GM20431 (cell line): Measurements from ENCODE around the gene NCOA1.

Source experiments
- in situ Hi-C: fragments of 300-500 bp; cut with MseI, MboI; formaldehyde crosslinking; loops from one replicate; pipeline ENCODE4 v1.15.0; 2020; ENCODE audit warnings: low sequenced_read_pairs; ENCODE audit not compliant: unreplicated experiment

NCOA1 gene

GRCh38 chr2:24813691-24814137 is 322.7 kb downstream of the NCOA1 start:
- in situ Hi-C loops, result no loop called here

DNA sequence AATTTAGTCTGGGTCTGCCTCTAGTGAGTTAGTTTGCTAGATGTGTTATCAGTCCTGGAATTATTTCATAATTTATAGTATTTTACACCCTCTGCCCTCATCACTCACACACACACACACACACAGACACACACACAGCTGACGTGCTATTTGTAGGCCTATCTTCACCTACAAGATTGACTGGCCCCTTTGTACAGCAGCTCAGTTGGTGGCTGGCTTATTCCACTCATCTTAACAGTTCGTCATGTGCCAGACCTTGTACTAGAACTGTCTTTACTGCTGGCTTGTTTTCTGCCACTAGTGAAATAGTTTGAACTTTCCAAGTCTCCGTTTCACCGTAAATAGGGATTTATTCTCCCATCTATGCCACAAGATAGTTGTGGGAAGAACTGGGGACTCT is 323.5 kb downstream of the NCOA1 start:
- in situ Hi-C loops, result no loop called here

DNA sequence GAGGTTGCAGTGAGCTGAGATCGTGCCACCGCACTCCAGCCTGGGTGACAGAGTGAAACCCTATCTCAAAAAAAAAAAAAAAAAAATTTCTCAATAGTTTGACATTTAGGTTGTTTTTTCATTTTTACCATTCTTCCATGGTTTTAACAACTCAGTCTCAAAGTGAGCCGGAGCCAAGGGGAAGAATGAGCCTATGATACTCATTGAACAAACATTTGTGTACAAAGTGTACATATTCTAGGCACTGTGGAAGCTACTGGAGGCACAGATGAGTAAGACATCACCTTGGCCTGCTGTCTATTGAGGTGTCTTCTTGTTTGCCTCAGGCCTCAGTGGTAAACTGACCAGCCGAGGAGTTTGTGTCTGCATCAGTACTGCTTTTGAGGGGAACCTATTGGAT is 324.1 kb downstream of the NCOA1 start:
- in situ Hi-C loops, result no loop called here

GRCh38 chr2:24816404-24816803 is 325.4 kb downstream of the NCOA1 start:
- in situ Hi-C loops, result no loop called here

GRCh38 chr2:24816884-24817283 is 325.8 kb downstream of the NCOA1 start:
- in situ Hi-C loops, result no loop called here

DNA sequence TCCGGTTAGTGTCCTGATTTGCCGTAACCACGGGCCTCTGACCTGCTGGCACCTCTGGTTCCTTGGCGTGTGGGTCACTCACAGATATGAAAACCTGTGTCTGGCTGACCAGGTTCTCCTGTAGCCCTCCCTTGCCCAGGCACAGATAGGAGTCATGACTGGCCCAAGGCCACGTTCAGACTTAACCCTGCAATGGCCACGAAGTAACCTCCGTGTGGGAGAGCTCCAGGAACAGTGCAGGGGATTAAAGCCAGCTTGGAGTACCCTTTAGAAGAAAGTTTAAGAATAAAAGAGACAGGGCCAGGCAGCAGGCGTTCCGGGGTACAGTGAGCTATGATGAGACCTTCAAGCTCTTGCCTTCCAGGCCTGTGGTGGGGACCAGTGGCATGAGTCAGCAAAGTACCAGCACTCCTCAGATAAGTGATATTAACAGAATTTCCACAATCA is 327.7 kb downstream of the NCOA1 start:
- in situ Hi-C loops, result no loop called here

DNA sequence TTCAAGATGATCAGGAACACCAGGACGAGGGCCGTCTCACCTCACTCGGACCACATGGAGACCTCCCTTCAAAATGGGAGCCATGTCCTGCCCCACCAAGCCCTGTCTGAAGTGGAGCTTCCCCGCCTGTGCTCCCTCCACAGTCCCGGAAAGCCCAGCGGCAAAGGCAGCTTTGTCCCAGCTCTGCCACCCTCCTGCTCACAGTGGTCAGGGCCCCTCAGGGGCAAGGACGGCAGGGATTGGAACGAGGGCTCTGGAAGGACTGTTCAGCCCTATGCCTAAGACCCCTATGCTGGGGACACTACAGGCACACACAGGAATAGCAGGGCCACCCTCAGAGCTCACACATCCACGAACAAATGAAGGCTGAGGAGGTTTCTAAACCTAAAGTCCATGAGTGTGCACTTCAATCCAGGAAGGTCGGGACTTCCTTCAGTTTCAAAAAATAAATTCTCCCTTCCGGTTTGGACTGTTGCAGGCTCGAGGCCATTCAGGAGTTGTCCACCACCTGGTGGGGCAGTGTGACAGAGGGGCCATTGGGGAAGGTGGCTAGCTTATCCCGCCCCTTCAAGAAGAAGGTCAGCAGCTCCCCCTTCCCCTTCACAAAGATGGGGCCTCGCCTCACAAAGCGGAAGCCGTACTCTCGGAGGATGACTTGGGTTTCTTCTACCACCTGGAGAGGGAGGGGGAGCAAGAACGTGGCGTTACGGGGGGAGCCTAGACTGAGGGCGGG is 328.6 kb downstream of the NCOA1 start:
- in situ Hi-C loops, result loop anchor here (5.0 kb wide), 1 partner anchor 407 kb away; no protein-coding TSS in a partner anchor

- in situ Hi-C loops, result loop anchor here (5.0 kb wide), 1 partner anchor 408 kb away; no protein-coding TSS in a partner anchor
These were observed 329.1 kb downstream of the NCOA1 start for GRCh38 chr2:24820175-24820513.
